DMS53 treated with DMSO at 0.1 percent for 48 hours (cell line): ENCODE measurements around the gene NFIA.
"Not testable (repeated sequence)": the region's sequence is repeated elsewhere in the genome, so short reads cannot be mapped to it uniquely, and the experiment has no call there.

Source experiments
- DNase-seq: peaks from one replicate; lab custom pipeline; 2025; ENCODE audit not compliant: unreplicated experiment; lab: John Stamatoyannopoulos, UW

NFIA gene

DNA sequence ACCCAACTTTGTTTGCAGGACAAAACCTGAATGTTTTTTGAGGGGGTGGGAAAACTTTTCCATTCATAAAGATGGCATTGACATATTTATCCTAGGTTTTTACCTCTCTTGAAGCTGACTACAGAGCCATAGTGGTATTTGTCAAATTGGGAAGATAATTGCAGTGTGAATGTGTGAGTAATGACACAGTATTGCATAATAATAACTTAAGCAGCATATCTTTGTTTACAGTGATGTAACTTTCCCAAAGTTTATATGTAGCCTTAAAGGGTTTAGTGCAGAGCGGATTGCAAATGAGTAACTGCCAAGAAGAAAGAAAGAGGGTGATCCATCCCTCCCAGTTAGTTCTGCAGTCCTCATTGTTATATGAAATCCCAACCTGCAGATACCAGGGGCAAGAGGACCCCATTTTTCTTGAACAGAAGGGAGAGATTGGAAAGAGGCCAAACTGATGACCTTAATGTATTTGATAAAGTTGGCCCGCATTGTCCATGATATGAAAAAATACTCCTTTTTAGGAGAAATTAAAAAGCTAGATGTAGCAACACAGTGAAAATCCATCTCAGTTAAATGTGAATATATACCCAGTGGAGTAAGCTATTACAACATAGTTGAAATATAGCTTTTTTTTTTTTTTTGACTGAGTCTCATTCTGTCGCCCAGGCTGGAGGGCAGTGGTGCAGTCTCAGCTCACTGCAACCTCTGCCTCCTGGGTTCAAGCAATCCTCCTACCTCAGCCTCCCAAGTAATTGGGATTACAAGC is 23.7 kb upstream of the NFIA start:
- DNase-seq = no peak

DNA sequence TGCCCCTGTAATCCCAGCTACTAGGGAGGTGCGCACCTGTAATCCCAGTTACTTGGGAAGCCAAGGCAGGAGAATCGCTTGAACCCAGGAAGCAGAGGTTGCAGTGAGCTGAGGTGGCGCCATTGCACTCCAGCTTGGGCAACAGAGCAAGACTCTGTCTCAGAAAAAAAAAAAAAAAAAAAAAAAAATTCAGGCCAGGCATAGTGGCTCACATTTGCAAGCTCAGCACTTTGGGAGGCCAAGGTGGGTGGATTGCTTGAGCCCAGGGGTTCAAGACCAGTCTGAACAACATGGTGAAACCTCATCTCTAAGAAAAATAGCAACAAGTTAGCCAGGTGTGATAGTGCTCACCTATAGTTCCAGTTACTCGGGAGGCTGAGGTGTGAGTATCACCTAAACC is 20.8 kb upstream of the NFIA start:
- DNase-seq = not testable (repeated sequence)

DNA sequence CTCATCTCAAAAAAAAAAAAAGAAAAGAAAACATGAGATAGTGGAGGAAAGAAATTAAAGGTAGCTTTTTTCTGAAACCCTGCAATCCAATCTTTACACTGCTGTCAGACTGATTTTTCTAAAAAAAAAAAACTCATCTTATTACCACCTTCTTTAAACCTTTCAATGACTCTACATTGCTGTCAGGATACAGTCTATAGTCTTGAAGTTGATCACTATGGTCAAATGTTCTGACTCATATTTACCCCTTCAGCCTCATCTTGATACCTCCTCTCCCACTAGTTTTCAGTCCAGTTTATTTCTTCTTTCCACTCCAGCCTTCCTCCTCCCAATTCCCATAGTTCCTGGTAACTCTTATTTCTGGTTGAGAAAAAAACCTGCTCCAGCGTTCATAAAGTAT is 17.7 kb upstream of the NFIA start:
- DNase-seq = no peak

DNA sequence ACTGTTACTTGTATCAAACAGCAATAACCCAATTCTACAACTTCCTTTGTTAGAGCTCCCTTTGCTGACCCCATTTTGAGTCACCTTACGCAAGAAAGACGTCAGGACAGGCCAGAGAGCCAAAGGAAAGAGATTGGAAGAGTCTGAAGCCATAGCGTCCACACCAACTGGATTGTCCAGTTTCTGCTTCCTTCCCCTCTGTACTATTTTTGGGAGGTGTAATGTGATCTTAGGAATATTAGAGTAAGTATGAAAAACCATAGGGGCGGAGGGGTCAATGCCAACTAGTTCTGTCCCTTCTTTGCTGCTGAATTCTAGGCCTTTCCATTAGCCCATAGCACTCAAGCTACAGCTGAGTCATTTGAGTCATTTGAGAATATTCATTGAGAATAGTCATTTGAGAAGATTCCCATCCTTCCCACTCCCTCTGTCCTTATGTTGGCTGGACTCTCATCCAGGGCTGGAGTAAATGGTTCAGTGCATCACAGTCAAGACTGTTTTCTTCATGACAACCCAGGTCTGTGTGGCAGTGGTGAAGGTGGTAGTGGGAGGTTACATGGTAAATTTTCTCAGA is 14.8 kb upstream of the NFIA start:
- DNase-seq = no peak

DNA sequence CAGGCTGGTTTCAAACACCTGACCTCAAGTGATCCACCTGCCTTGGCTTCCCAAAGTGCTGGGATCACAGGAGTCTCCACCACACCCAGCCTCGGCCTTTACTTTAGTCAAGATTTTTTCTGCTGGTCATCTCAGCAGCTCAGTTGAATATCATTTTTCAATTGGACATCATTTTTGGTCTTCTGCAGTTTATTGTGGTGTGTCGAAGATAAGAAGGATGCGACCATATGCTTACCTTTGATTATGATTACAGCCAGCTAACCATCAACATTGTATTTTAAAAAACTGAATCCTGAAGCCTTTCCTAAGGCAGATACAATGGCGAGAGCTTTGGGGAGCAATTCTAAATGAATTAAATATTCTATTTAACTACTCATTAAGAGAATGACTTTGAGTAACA is 12.3 kb upstream of the NFIA start:
- DNase-seq = no peak

DNA sequence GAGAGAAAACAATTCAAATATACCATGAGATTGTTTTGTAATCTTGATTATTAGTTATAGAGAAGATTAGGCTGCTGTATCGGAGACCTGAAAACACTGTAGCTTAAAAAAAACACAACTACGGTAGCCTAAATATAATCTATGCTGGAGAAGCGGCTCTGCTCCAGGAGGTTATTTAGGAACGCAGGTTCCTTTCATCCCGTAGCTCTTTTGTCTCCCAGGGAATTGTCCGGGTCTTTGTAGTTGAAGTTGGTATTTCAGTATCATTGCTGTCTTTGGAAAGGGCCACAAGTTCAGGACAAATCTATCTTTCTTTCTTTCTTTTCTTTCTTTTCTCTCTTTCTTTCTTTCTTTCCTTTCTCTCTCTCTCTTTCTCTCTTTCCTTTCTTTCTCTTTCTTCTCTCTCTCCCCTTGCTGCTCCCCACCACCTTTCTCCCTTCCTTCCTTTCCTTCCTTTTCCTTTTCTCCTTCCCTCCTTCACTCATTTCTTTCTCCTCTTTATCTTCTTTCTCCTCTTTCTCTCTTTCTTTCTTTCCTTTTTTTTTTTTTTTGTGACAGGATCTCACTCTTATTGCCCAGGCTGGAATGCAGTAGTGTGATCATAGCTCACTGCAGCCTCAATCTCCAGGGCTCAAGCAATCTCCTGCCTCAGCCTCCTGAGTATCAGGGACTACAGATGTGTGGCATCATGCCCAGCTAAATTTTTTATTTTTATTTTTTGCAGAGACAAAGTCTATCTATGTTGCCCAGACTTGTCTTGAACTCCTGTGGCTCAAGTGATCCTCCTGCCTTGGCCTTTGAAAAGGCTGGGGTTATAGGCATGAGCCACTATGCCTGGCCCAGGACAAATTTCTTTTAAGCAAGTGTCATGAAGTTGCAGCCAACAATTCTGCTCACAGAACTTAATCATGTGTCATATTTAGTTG is 10.9 kb upstream of the NFIA start:
- no peak for DNase-seq

DNA sequence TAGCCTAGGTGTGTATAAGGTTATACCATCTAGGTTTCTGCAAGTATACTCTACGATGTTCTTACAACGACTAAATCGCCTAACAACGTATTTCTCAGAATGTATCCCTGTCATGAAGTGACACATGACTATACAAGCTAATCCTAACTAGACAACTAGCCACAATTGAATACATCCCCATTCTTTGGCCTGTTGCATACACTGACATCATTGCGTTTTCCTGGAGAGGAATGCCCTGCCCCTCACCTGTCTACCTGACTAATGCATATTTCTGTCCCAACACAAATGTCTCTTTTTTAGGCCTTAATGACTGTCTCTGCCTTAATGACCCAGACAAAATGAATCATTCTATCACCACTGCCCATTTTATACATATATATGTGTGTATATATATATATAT is 8.5 kb upstream of the NFIA start:
- no peak for DNase-seq

DNA sequence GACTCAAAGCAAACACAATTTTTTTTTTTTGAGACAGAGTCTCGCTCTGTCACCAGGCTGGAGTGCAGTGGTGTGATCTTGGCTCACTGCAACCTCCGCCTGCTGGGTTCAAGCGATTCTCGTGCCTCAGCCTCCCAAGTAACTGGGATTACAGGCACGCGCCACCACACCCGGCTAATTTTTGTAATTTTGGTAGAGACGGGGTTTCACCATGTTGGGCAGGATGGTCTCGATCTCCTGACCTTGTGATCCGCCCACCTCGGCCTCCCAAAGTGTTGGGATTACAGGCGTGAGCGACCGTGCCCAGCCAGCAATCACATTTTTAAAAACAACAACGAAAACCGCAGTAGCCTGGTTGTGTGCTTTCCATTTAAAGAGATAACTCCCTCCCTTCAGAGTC is 6.5 kb upstream of the NFIA start:
- not testable (repeated sequence) for DNase-seq

DNA sequence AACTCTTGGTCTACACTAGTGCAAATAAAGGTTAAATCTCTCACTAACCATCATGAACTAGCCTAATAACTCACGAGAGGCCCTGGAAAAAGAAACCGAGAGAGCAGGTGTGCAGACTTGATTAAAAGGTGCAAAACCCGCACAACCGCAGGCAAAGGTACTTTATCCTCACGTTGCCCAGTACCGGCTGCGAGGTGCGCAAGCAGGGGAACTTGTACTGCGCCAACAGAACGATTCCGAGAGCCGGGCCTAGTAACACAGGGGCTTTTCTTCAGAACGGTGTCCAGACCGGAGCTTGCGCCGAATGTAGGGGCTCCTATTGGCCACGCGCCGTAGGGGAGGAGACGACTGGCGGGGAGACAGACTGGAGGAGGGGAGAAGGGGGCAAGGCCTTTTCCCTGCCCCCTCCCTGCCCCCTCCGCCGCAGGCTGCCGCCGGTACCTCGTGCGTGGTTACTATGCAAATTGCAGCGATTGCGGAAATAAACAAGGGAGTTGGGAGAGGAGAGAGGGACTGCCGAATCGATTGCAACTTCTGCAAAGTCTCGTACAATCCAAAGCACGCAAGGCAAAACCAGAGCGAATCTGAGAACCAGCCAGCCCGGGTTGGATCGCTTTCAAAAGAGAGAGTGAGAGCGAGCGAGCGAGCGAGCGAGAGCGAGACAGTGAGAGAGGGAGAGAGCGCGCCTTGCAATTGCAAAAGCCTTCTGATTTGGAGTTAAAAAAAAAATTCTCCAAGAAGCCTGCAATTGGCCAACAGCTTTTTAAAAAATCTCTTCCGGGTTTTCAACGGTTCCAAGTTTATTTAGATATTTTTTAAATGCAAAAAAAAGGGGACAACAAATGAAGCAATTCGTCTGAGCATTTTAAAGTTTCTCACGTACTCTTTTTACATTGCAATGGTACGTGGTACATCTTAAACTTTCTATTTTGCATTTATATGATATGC is 5.4 kb upstream of the NFIA start:
- DNase-seq = peak; percentile 100

DNA sequence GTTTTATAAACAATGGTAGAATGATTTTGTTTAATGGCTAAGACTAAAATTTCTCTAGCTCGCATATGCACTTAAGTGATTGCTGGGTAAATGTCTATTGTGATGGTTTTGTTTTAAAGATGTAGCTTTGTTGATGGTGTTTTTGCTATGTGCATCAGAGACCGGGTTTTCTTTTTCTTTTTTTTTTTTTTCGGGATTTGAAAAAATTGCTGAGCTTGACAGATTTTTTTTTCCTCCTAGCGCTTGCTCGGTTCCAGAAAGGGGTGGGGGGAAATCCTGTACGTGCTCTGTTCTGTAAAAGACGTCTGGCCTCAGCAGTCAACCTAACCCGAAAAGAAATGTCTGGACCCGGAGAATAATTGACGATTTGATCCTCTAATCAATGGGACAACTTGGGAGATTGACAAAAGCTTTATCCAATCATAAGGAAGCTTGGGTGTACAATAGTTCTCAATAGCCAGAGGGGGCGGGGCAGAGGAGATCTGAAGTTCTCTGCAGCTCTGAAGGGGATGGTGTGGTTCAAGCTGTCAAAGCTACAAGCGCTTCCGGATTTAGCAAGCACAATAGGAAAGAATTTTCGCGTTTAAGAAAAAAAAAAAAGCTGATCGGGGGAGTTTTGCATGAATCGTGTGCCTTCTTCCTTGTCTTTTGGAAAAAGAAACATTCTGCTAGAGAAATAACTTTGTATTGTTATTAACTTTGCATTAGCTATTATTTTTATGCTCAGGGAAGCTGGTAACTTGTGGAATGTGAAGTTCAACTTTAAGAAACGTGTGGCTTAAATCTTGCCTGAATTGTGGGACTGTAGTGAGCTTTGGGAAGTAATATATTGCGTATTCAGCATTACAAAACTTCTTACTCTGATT is 4.5 kb upstream of the NFIA start:
- peak; percentile 100 for DNase-seq

DNA sequence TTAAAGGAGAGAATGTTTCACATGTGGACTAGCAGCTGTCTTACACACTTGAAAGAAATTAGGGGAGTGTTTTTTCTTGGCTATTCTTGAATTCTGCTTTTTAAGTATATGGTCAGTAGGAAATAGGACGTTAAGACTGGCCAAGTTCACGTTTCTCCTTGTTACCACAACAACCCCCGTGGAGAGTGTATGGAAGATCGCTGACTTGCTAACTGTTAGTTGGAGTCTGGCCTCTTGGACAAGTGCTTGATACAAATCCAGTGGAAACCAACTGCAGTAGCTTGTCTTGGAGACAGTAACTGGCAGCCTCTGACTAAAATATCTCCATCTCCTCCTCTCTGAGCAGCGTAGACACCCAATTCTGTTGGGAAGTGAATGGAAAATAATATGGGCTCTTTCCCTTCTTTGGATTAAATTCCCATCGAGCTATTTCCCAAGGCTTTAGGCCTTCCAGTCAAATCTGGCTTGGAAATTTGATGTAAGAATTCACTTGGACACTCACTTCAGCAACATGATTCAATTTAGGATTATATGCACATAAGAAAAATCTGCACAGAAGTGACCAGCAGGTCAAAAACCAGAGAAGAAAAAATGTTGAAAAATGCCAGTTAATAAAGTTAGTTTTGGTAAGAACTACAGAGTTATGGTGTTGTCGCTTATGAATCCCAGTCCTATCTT is 3.6 kb upstream of the NFIA start:
- peak; percentile 30 for DNase-seq

DNA sequence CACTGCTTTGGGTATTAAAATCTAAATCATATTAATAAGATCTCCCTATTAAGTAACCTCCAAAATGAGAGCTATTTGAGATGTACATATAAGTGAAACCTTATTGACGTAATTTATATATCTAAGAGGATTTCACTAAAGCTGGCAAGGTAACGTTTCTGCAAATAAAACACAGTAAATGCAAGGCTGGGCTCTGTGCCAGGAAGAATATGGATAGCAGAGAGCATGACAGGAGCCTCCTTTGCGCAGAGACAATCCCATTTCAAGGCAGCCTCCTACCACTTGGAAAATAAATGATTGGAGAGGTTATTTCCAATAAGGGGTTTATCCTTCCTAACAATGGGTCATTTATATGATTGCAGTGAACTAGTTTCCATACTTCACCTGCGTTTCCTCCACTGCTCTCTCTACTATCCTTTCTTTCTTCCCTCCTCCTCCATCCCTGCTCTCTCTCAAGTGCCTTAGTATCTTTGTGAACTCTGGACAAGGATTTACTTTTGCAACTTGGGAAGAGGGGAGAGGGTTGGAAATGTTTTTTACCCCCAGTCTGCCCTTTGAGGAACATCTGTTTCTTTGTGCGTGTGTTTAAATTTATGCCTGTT is 3.0 kb upstream of the NFIA start:
- DNase-seq = no peak

DNA sequence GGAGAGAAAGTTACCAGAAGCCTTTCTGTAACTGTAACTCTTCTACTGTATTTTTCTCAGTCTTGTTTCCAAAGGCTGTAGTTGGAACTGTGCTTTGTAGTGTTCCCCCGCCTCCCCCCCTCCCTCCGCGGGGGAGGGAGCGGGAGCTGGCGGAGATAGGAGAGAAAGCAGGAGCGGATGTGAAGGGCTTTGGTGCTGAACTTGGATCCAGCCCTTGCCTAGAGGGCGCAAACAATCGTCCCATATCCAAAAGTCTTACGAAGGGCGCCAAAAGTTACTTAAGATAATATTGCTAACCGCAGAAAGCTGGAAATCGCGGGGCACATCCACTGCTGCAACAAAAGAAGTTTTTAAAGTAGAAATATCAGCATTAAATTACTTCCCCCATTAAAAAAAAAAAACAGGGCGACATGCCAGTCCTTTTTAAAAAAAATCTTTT is 2.4 kb upstream of the NFIA start:
- peak; percentile 71 for DNase-seq

DNA sequence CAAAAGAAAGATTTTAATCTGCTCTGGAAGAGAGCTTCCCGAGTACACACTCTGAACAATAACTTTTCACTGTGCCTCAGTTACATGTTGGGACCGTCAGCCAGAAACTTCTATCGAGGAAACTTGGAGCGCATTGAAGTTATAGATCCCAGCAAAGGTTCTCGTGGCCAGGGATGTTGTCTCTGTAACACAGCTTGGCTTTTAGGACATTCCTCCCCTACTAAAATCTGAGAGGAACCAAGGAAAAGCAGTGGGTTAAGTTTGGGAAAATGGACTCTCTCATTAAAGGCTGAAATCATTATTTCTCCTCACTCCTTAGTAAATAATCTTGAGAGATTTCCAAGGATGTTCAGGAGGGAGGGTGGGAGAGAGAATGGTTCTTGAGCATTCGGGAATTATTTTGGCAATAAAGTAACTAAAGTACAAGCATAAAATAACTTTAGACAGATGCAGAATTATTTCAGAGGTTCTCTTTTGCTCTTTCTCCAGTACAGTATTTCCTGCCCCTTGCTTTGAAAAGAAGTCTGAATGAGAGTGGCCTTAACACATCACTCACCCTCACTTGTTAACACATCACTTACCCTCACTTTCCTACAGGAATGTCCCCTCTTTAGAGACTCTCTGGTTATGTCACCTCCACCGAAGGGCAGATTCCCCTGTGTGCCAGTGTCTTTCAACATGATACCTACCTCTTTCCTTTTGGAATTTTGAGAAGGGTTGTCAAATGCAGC is 1.8 kb upstream of the NFIA start:
- DNase-seq = peak; percentile 27

DNA sequence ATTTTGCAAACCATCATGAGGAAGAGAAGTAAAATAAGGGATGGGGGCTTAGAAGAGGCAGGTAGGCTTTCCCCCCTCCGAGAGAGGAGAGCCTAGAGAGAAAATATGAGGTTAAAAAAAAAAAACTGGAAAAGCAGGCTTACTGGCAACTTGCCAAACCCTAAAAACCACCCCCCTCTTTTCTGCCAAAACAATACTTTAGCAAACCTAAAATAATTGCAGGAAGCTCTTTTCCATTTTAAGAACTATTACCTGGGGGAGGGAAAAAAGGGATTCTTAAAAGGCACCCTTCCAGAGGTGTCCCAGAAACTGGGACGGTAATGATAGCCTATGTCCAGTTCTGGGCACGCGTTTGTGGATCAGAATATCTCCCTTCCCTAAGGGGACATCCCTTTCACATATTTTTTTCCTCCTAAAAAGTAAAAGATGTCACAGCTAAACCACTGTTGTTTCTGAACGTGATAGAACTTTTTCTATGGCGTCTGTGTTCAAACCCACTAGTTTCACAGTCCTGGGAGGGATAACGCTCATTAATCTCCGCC is 1.1 kb upstream of the NFIA start:
- DNase-seq = peak; percentile 60

DNA sequence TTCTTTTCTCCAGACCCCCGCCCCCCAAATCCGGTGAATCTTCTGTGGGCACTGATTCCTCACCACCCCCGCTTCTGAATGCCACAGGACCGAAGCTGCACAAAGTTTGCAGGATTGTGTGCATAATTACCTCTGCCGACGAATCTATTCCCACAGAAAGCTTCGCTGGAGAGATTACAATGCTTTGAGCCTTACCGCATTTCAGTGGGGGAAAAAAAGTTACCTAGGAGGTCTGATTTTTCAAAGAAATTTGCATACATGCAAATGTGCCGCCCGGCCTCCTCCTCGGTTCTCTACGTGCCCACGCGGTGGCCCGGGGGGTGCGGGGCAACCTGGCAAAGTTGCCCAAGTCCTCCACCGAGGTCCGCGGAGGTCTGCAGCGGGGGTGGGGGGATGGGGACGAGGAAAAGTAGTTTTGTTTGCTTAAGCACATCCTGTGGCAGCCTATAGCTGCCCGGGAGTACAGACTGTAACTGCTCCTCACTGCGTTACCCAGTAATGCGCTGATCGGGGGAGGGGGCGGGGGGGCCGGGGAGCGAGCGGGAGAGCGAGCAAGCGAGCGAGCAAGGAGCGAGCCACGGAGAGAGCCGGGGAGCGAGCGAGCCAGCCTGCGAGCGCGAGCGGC is 563 bp upstream of the NFIA start:
- peak; percentile 78 for DNase-seq

DNA sequence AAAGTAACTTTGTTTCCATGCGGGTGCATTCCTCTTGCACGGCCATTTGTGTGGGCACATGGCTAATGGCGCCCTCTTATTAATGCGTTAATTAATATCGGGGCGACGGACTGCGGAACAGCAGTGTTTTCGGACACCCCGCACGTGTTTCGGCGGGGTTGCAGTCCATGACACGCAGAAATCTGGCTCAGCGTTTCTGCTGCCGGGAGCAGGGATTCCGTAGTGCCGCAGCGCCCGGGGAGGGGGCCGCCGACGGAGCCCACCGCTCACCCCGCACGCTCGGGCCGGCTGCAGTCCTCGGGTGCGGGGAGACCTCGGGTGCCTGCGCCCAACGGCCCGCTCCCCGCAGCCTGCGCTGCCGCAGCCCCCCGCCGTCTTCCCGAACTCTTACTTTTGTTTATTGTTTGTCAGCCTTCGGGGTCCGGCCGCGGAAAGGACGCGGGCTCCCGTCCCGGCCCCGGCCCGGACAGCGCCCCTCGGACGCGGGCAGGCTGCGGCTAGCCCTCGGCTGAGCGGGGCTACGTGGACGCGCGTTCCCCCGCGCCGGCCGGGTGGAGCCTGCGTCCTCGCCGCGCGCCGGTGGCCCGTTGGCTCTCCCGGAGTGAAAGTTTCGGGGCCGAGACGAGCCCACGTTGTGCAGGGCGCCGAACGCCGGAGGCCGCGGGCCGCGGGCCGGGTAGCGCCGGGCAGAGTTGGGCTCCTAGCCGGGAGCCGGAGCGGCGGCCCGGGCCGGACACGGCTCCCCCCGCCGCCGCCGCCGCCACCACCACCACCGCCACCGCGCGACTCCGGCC is 849 bp downstream of the NFIA start:
- DNase-seq = peak; percentile 36
